HAP-1 (cell line): Measurements from ENCODE around the gene PNMT.
A peak's percentile ranks its signal among the peaks of the same experiment; 100 is the strongest.

Source experiments
- DNase-seq, 2 experiments: peaks; one replicate each; pipeline ENCODE4 v3.0.0-alpha.2; 2016 to 2020; ENCODE audit warnings: low spot score in 2 of 2
- H3K27me3 ChIP-seq: fragments of 250-450 bp; sonication (Bioruptor Pico); 2 replicates; pipeline ENCODE4 v1.5.1; 2020; ENCODE audit warnings: low read depth, mild to moderate bottlenecking, moderate library complexity
- H3K36me3 ChIP-seq: fragments of 250-450 bp; sonication (Bioruptor Pico); replicated peaks from 2 replicates; pipeline ENCODE4 v1.5.1; 2020; ENCODE audit warnings: mild to moderate bottlenecking
- H3K4me1 ChIP-seq: fragments of 250-450 bp; sonication (Bioruptor Pico); 2 replicates; pipeline ENCODE4 v1.5.1; 2020; ENCODE audit warnings: mild to moderate bottlenecking
- H3K4me3 ChIP-seq: fragments of 250-450 bp; sonication (Bioruptor Pico); 2 replicates; pipeline ENCODE4 v1.5.1; 2020; ENCODE audit warnings: mild to moderate bottlenecking, moderate library complexity
- H3K9me3 ChIP-seq: fragments of 250-450 bp; sonication (Bioruptor Pico); 2 replicates; pipeline ENCODE4 v1.5.1; 2020; ENCODE audit warnings: mild to moderate bottlenecking, moderate library complexity
- in situ Hi-C: fragments of 300-500 bp; cut with MboI; formaldehyde crosslinking; loops from 3 replicates; pipeline ENCODE4 v1.14.3; 2020; ENCODE audit warnings: low sequenced_read_pairs, inconsistent platforms, mixed read lengths

The PNMT gene

GRCh38 chr17:39674702-39675389 lies 6.6 kb downstream of the PNMT start:
- Histone ChIP-seq H3K27me3 (no peaks in the 10 kb centered on the region), H3K36me3 (no peaks in the 10 kb centered on the region), H3K9me3 (no peaks in the 10 kb centered on the region), H3K4me1 (no peaks in the 10 kb centered on the region), H3K4me3 (no peak overlapping the region)
- no peak for DNase-seq
- in situ Hi-C loops = no loop called here

- in situ Hi-C loops = no loop called here
- no peaks in the 10 kb centered on the region for H3K27me3 ChIP-seq
- H3K4me3 ChIP-seq = no peak overlapping the region
- H3K36me3 ChIP-seq = no peaks in the 10 kb centered on the region
- DNase-seq = no peak
- H3K4me1 ChIP-seq = no peaks in the 10 kb centered on the region
- H3K9me3 ChIP-seq = no peaks in the 10 kb centered on the region
Observed at GRCh38 chr17:39675390-39676082, 7.3 kb downstream of the PNMT start.

- Histone ChIP-seq H3K4me1 (no peaks in the 10 kb centered on the region), H3K27me3 (no peaks in the 10 kb centered on the region)
- no peak for DNase-seq
Observed at GRCh38 chr17:39676198-39676819, 8.1 kb downstream of the PNMT start.

GRCh38 chr17:39677072-39677471 lies 8.8 kb downstream of the PNMT start:
- H3K4me1 ChIP-seq = no peaks in the 10 kb centered on the region
- H3K36me3 ChIP-seq = no peaks in the 10 kb centered on the region
- H3K27me3 ChIP-seq = no peaks in the 10 kb centered on the region
- in situ Hi-C loops = no loop called here
- DNase-seq = no peak
- H3K9me3 ChIP-seq = no peaks in the 10 kb centered on the region
- no peak overlapping the region for H3K4me3 ChIP-seq

More at GRCh38 chr17:39676198-39676819, 8.1 kb downstream of the PNMT start:
- Histone ChIP-seq H3K36me3 (no peaks in the 10 kb centered on the region), H3K9me3 (no peaks in the 10 kb centered on the region), H3K4me3 (no peak overlapping the region)
- in situ Hi-C loops = no loop called here

- no peaks in the 10 kb centered on the region for H3K36me3 ChIP-seq
- H3K4me1 ChIP-seq = no peaks in the 10 kb centered on the region
- in situ Hi-C loops = no loop called here
- H3K9me3 ChIP-seq = no peaks in the 10 kb centered on the region
- H3K27me3 ChIP-seq = no peaks in the 10 kb centered on the region
- H3K4me3 ChIP-seq = no peak overlapping the region
- DNase-seq = no peak
Observed at GRCh38 chr17:39677542-39678339, 9.5 kb downstream of the PNMT start.

- Histone ChIP-seq H3K9me3 (no peaks in the 10 kb centered on the region), H3K36me3 (no peaks in the 10 kb centered on the region), H3K4me3 (no peak overlapping the region), H3K27me3 (no peaks in the 10 kb centered on the region), H3K4me1 (no peaks in the 10 kb centered on the region)
- in situ Hi-C loops = no loop called here
- DNase-seq = no peak
Observed at GRCh38 chr17:39678340-39679116, 10.3 kb downstream of the PNMT start.

GRCh38 chr17:39679521-39680192 lies 11.4 kb downstream of the PNMT start:
- Histone ChIP-seq H3K36me3 (no peaks in the 10 kb centered on the region), H3K4me1 (no peaks in the 10 kb centered on the region), H3K27me3 (no peaks in the 10 kb centered on the region), H3K4me3 (no peak overlapping the region), H3K9me3 (no peaks in the 10 kb centered on the region)
- no peak for DNase-seq
- in situ Hi-C loops = no loop called here

GRCh38 chr17:39683295-39683939 lies 15.2 kb downstream of the PNMT start:
- H3K36me3 ChIP-seq = no peaks in the 10 kb centered on the region
- no peak overlapping the region for H3K4me3 ChIP-seq
- no peak for DNase-seq
- in situ Hi-C loops = no loop called here
- peaks cover 6% of the 10 kb centered on the region for H3K4me1 ChIP-seq
- no peaks in the 10 kb centered on the region for H3K27me3 ChIP-seq
- no peaks in the 10 kb centered on the region for H3K9me3 ChIP-seq

GRCh38 chr17:39684369-39685192 lies 16.3 kb downstream of the PNMT start:
- H3K9me3 ChIP-seq = no peaks in the 10 kb centered on the region
- H3K4me1 ChIP-seq = peaks cover 6% of the 10 kb centered on the region
- no peak overlapping the region for H3K4me3 ChIP-seq
- H3K36me3 ChIP-seq = no peaks in the 10 kb centered on the region
- DNase-seq = no peak
- in situ Hi-C loops = no loop called here
- no peaks in the 10 kb centered on the region for H3K27me3 ChIP-seq

GRCh38 chr17:39687101-39687545 lies 18.9 kb downstream of the PNMT start:
- in situ Hi-C loops = no loop called here
- H3K4me3 ChIP-seq = peak overlapping the region; percentile 57

GRCh38 chr17:39687546-39688474 lies 19.6 kb downstream of the PNMT start, which contains the start of gene PGAP3:
Gene PGAP3, minus strand, starts transcription at chr17:39688057. Its CDS starts 43 bp downstream, at chr17:39688014.
- in situ Hi-C loops = no loop called here

More at GRCh38 chr17:39687101-39687545, 18.9 kb downstream of the PNMT start:
- H3K36me3 ChIP-seq = no peaks in the 10 kb centered on the region
- peaks cover 6% of the 10 kb centered on the region for H3K4me1 ChIP-seq
- no peaks in the 10 kb centered on the region for H3K27me3 ChIP-seq
- no peaks in the 10 kb centered on the region for H3K9me3 ChIP-seq
- no peak for DNase-seq

More at GRCh38 chr17:39687546-39688474, 19.6 kb downstream of the PNMT start, which contains the start of gene PGAP3:
- Histone ChIP-seq H3K27me3 (no peaks in the 10 kb centered on the region), H3K9me3 (no peaks in the 10 kb centered on the region), H3K4me1 (peaks cover 6% of the 10 kb centered on the region), H3K36me3 (no peaks in the 10 kb centered on the region), H3K4me3 (peak within 1 kb of the TSS; percentile 57)
- DNase-seq = peak; percentile 86 to 94
